GM12878 (cell line): ENCODE measurements around the gene PGM5. TPM values are rescaled to one million over a fixed set of nuclear protein-coding genes. Genes with fewer than 3 reads are reported as not detected.

ENCODE experiments used
- ATAC-seq: fragments of 200-7000 bp; cut with Tn5 transposase; 3 replicates; pipeline ENCODE4 v1.9.1; 2020; ENCODE audit warnings: mild to moderate bottlenecking, moderate library complexity
- BruUV-seq: library from RNA; stranded (reverse); fragments of 400-500 nt; replicated peaks from 2 replicates; lab custom pipeline; 2021; lab: Mats Ljungman, UMichigan
- CTCF ChIA-PET: fragments of 300-600 bp; sonication (Branson Sonifier 250); formaldehyde crosslinking; extraction: SDS; loops from one replicate; lab custom pipeline; 2021; ENCODE audit warnings: inconsistent platforms; lab: Yijun Ruan, JAX
- POLR2A ChIA-PET: fragments of 350-600 bp; formaldehyde crosslinking; extraction: SDS; loops from one replicate; lab custom pipeline; 2021; ENCODE audit warnings: inconsistent platforms; lab: Charles Lee
- RAD21 ChIA-PET: fragments of 300-600 bp; sonication (Branson Sonifier 250); formaldehyde crosslinking; loops from one replicate; lab custom pipeline; 2023; ENCODE audit warnings: antibody characterized with exemption; ENCODE audit not compliant: unreplicated experiment; lab: Charles Lee
- SMC1A ChIA-PET: fragments of 300-600 bp; sonication (Branson Sonifier 250); formaldehyde crosslinking; loops from one replicate; lab custom pipeline; 2023; ENCODE audit not compliant: unreplicated experiment, uncharacterized antibody; lab: Charles Lee
- DNase-seq: peaks from one replicate; pipeline ENCODE4 v3.0.0-alpha.2; 2011; ENCODE audit warnings: low read depth, low spot score
- FAIRE-seq: peaks from 3 replicates; lab custom pipeline; 2011; peaks lifted over from hg19 to GRCh38; lab: Jason Lieb, UNC
- H2AFZ ChIP-seq: 2 replicates; pipeline ENCODE4 v1.6.0; 2011; ENCODE audit warnings: low read depth, low read length, control low read depth; ENCODE audit not compliant: control insufficient read depth
- H3K27ac ChIP-seq: 2 replicates; pipeline ENCODE4 v1.5.1; 2011; ENCODE audit warnings: control low read depth; ENCODE audit not compliant: control insufficient read depth, insufficient read depth
- H3K27me3 ChIP-seq, 2 experiments: replicated peaks in 1 of 2; 2 replicates each; pipeline versions ENCODE4 v1.6.0 to v1.6.1; 2011; ENCODE audit warnings: low read length in 1 of 2; ENCODE audit not compliant: control insufficient read depth in 2 of 2, insufficient read depth in 2 of 2
- H3K36me3 ChIP-seq, 2 experiments: 2 replicates each; pipeline ENCODE4 v1.5.1; 2011; ENCODE audit warnings: low read length in 1 of 2; ENCODE audit not compliant: control insufficient read depth in 2 of 2, insufficient read depth in 2 of 2
- H3K4me1 ChIP-seq: 2 replicates; pipeline ENCODE4 v1.6.1; 2011; ENCODE audit warnings: mild to moderate bottlenecking, low read length, moderate library complexity, mixed read lengths; ENCODE audit not compliant: control insufficient read depth, insufficient read depth
- H3K4me2 ChIP-seq: 2 replicates; pipeline ENCODE4 v1.6.0; 2011; ENCODE audit warnings: control low read depth; ENCODE audit not compliant: control insufficient read depth, insufficient read depth
- H3K4me3 ChIP-seq: fragments of 200-600 bp; sonication (generic); 2 replicates; pipeline ENCODE4 v1.5.1; 2016
- H3K79me2 ChIP-seq: 2 replicates; pipeline ENCODE4 v1.6.0; 2011; ENCODE audit warnings: low read length; ENCODE audit not compliant: control insufficient read depth, insufficient read depth
- H3K9ac ChIP-seq: 2 replicates; pipeline ENCODE4 v1.8.0; 2011; ENCODE audit warnings: low read length, control low read depth, mixed read lengths; ENCODE audit not compliant: control insufficient read depth, insufficient read depth
- H3K9me3 ChIP-seq: replicated peaks from 3 replicates; pipeline ENCODE4 v1.5.1; 2011; ENCODE audit warnings: mild to moderate bottlenecking, low read length; ENCODE audit not compliant: control insufficient read depth, insufficient read depth
- H4K20me1 ChIP-seq: 2 replicates; pipeline ENCODE4 v1.6.0; 2011; ENCODE audit not compliant: control insufficient read depth, insufficient read depth
- E2F4 ChIP-seq: IDR thresholded peaks from 2 replicates; pipeline ENCODE4 v1.6.1; 2012; ENCODE audit warnings: low read depth, low read length, improper control_type of control experiment
- HDAC6 ChIP-seq: fragments of 200-600 bp; sonication (generic); IDR thresholded peaks from one replicate; pipeline ENCODE4 v1.8.0; 2017; ENCODE audit warnings: antibody characterized with exemption; ENCODE audit not compliant: unreplicated experiment
- JUNB ChIP-seq: IDR thresholded peaks from 2 replicates; pipeline ENCODE4 v1.6.1; 2016; ENCODE audit warnings: antibody characterized with exemption, mild to moderate bottlenecking
- KDM1A ChIP-seq: fragments of 200-600 bp; sonication (generic); IDR thresholded peaks from 2 replicates; pipeline ENCODE4 v1.6.1; 2016; ENCODE audit warnings: borderline replicate concordance
- MTA3 ChIP-seq: IDR thresholded peaks from 2 replicates; pipeline ENCODE4 v1.6.1; 2012; ENCODE audit warnings: low read length, inconsistent platforms, borderline replicate concordance
- NKRF ChIP-seq: fragments of 450-650 bp; conservative IDR thresholded peaks from 2 replicates; pipeline ENCODE4 v1.6.1; 2017; ENCODE audit warnings: mild to moderate bottlenecking, moderate library complexity
- PKNOX1 ChIP-seq: fragments of 450-650 bp; IDR thresholded peaks from 2 replicates; pipeline ENCODE4 v1.6.1; 2016; ENCODE audit warnings: mild to moderate bottlenecking
- STAT3 ChIP-seq: IDR thresholded peaks from 2 replicates; pipeline ENCODE4 v1.6.1; 2011; ENCODE audit warnings: low read depth, low read length, improper control_type of control experiment
- WGBS: methylation state at CpG from one replicate; pipeline ENCODE4 v1.1.6; 2016; ENCODE audit warnings: low lambda C conversion rate; ENCODE audit not compliant: insufficient replicate concordance, insufficient coverage; ENCODE audit errors: missing lambda C conversion rate; 5-methylcytosine and 5-hydroxymethylcytosine counted together
- in situ Hi-C: fragments of 300-500 bp; cut with MboI; formaldehyde crosslinking; loops from 9 replicates; pipeline ENCODE4 v1.14.3; 2018; ENCODE audit warnings: mixed read lengths
- intact Hi-C: fragments of 100-400 bp; cut with micrococcal nuclease; formaldehyde crosslinking; loops from one replicate; pipeline ENCODE4 v1.14.2; 2022; ENCODE audit not compliant: unreplicated experiment
- polyA plus RNA-seq, 11 experiments: library from polyadenylated mRNA; depleted of rRNA in 4 of 11; unstranded in 6 of 11; stranded (reverse) in 5 of 11; fragments of >200 nt; fragmentation: Nextera tagmentation in 4 of 11; fragmentation: Illumina TruSeq in 1 of 11; extraction: Ambion mirVana in 4 of 11; extraction: Trizol in 1 of 11; gene quantifications; 1 replicate in 1 of 11; 2 replicates in 10 of 11; pipeline versions ENCODE4 v1.2.1 to v1.2.3, GENCODE V29; 2011 to 2016; ENCODE audit warnings: inconsistent platforms in 2 of 11, missing spikeins in 2 of 11, low read depth in 1 of 11
- total RNA-seq, 4 experiments: library from RNA; depleted of rRNA in 3 of 4; stranded (reverse); fragments of >200 nt in 3 of 4; fragmentation: Illumina TruSeq in 1 of 4; extraction: Trizol in 1 of 4; gene quantifications; 2 replicates each; pipeline versions ENCODE4 v1.2.1 to v1.2.3, GENCODE V29; 2013 to 2021

Gene PGM5
- total and polyA plus RNA-seq, 10 of the 15 experiments (the other 5 are each of a cell fraction or from before 2014, with no cell fraction given), result 0.28 to 0.73 TPM; not detected in 8

GRCh38 chr9:68455451-68455850, 99.0 kb downstream of the PGM5 start:
- ATAC-seq, result no peak
- no peaks in the 10 kb centered on the region for H3K4me1 ChIP-seq
- H3K4me2 ChIP-seq, result no peak overlapping the region
- no peak overlapping the region for H3K9ac ChIP-seq
- no peak overlapping the region for H2AFZ ChIP-seq
- 23% methylated on average over 2 of the region's 2 CpGs for WGBS
- H4K20me1 ChIP-seq, result no peaks in the 10 kb centered on the region
- H3K27me3 ChIP-seq, result no peaks in the 10 kb centered on the region; a peak in 2 of 4 replicates
- no peak for FAIRE-seq
- no peaks in the 10 kb centered on the region for H3K79me2 ChIP-seq
- no TSS peak for BruUV-seq
- H3K4me3 ChIP-seq, result no peak overlapping the region
- in situ Hi-C loops (no loop called here), intact Hi-C loops (no loop called here)
- POLR2A ChIA-PET, result no interaction called here
- H3K9me3 ChIP-seq, result no peaks in the 10 kb centered on the region
- RAD21 ChIA-PET, result no interaction called here
- no peak overlapping the region for H3K27ac ChIP-seq
- CTCF ChIA-PET, result no interaction called here
- SMC1A ChIA-PET, result no interaction called here
- no peak for TF ChIP-seq NKRF
- no peak for TF ChIP-seq JUNB
- no peak for TF ChIP-seq PKNOX1
- no peak for TF ChIP-seq KDM1A
- TF ChIP-seq E2F4, result no peak
- TF ChIP-seq MTA3, result no peak
- no peak for TF ChIP-seq HDAC6
- no peak for TF ChIP-seq STAT3
- no peaks in the 10 kb centered on the region for H3K36me3 ChIP-seq
- DNase-seq, result no peak
